ENCODE measurements around the gene MDGA2. TPM values are rescaled to one million over a fixed set of nuclear protein-coding genes. Genes with fewer than 3 reads are reported as not detected.

MDGA2 gene
- total and polyA plus RNA-seq, 2 donors (not counting 1 experiment from before 2014, with no cell fraction given), result not detected

DNA sequence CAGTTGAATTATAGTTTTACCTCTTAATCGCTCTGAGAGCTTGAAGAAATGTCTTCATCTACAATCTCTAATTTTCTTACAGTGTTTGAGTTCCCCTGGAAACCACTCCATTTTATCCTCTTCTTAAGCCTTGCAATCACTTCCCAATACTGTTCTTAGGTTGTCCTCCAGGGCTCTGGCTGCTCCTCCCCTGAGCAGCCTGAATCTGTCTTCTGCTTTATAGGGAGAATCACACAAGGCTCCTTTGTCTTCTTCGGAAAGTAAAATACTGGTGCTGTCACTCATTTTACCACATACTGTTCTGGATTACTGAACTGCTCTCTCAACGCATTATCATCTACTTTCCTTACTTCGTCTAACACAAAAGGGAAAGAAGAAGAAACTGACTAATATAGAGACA lies 133.7 kb downstream of the MDGA2 start:
- Histone ChIP-seq H4K20me1 (ENCODE audit: control insufficient read depth, extremely low read depth, insufficient read depth, low read length) (no peaks in the 10 kb centered on the region), H3K4me3 (replicated peaks in 1 of 4; ENCODE audit: control extremely low read depth in 1 of 4, insufficient read depth in 1 of 4, low read depth in 3 of 4, low read length in 4 of 4) (no peak overlapping the region), H3K27ac (ENCODE audit: insufficient read depth, low read length) (no peak overlapping the region), H3K27me3 (ENCODE audit: control insufficient read depth, insufficient read depth, low read length) (no peaks in the 10 kb centered on the region), H2AFZ (ENCODE audit: low read length) (no peak overlapping the region), H3K4me1 (ENCODE audit: control insufficient read depth, extremely low read depth, insufficient read depth, low read length) (no peaks in the 10 kb centered on the region), H3K4me2 (ENCODE audit: extremely low read depth, insufficient read depth, low read length) (no peak overlapping the region), H3K36me3 (ENCODE audit: control insufficient read depth, insufficient read depth, low read length) (no peaks in the 10 kb centered on the region), H3K79me2 (ENCODE audit: control insufficient read depth, insufficient read depth, low read length) (no peaks in the 10 kb centered on the region), H3K9ac (ENCODE audit: insufficient read depth, low read length) (no peak overlapping the region), H3K9me3 (ENCODE audit: control insufficient read depth, insufficient read depth, low read depth, low read length) (no peaks in the 10 kb centered on the region)
- TF ChIP-seq EZH2 (IDR thresholded peaks at IDR 0.05; ENCODE audit: low read length, missing control alignments) (no peak), CTCF (conservative IDR thresholded peaks at IDR 0.05 in 1 of 2, IDR thresholded peaks at IDR 0.05 in 1 of 2; ENCODE audit: low read depth in 1 of 2, low read length in 2 of 2) (no peak)
- no peak for DNase-seq (ENCODE audit: low read depth in 2 of 2)

- H4K20me1 ChIP-seq (ENCODE audit: control insufficient read depth, extremely low read depth, insufficient read depth, low read length), result no peaks in the 10 kb centered on the region
- no peak overlapping the region for H2AFZ ChIP-seq (ENCODE audit: low read length)
- TF ChIP-seq CTCF (conservative IDR thresholded peaks at IDR 0.05 in 1 of 2, IDR thresholded peaks at IDR 0.05 in 1 of 2; ENCODE audit: low read depth in 1 of 2, low read length in 2 of 2) (no peak), EZH2 (IDR thresholded peaks at IDR 0.05; ENCODE audit: low read length, missing control alignments) (no peak)
- peak in 1 of 2 donors; percentile 3 for DNase-seq (ENCODE audit: low read depth in 2 of 2)
- no peaks in the 10 kb centered on the region for H3K9me3 ChIP-seq (ENCODE audit: control insufficient read depth, insufficient read depth, low read depth, low read length)
- no peak overlapping the region for H3K4me3 ChIP-seq (replicated peaks in 1 of 4; ENCODE audit: control extremely low read depth in 1 of 4, insufficient read depth in 1 of 4, low read depth in 3 of 4, low read length in 4 of 4)
- no peak overlapping the region for H3K4me2 ChIP-seq (ENCODE audit: extremely low read depth, insufficient read depth, low read length)
- no peaks in the 10 kb centered on the region for H3K79me2 ChIP-seq (ENCODE audit: control insufficient read depth, insufficient read depth, low read length)
- H3K4me1 ChIP-seq (ENCODE audit: control insufficient read depth, extremely low read depth, insufficient read depth, low read length), result no peaks in the 10 kb centered on the region
- H3K27me3 ChIP-seq (ENCODE audit: control insufficient read depth, insufficient read depth, low read length), result no peaks in the 10 kb centered on the region
- H3K9ac ChIP-seq (ENCODE audit: insufficient read depth, low read length), result no peak overlapping the region
- H3K36me3 ChIP-seq (ENCODE audit: control insufficient read depth, insufficient read depth, low read length), result no peaks in the 10 kb centered on the region
- no peak overlapping the region for H3K27ac ChIP-seq (ENCODE audit: insufficient read depth, low read length)
Measured at GRCh38 chr14:47539031-47539461, 136.4 kb downstream of the MDGA2 start.

DNA sequence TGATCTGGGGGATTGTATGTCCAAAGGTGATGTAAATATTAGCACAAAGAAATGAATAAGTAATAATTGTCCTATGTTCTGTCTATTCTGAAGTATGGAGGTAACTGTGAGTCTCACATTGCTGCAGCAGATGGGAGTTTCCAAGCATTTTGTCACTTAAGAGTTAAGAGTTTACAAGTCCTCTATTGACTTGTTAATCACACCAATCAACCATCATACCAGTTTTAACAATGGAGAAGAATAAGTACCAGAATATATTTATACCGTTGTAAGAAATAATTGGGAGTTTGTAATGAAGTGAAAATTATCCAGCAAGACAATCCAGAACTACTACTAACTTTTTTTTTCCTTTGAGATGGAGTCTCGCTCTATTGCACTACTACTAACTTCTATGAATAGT lies 139.1 kb downstream of the MDGA2 start:
- Histone ChIP-seq H3K36me3 (ENCODE audit: control insufficient read depth, insufficient read depth, low read length) (no peaks in the 10 kb centered on the region), H3K4me1 (ENCODE audit: control insufficient read depth, extremely low read depth, insufficient read depth, low read length) (no peaks in the 10 kb centered on the region), H4K20me1 (ENCODE audit: control insufficient read depth, extremely low read depth, insufficient read depth, low read length) (no peaks in the 10 kb centered on the region), H3K27ac (ENCODE audit: insufficient read depth, low read length) (no peak overlapping the region), H3K27me3 (ENCODE audit: control insufficient read depth, insufficient read depth, low read length) (no peaks in the 10 kb centered on the region), H3K9me3 (ENCODE audit: control insufficient read depth, insufficient read depth, low read depth, low read length) (no peaks in the 10 kb centered on the region), H3K4me3 (replicated peaks in 1 of 4; ENCODE audit: control extremely low read depth in 1 of 4, insufficient read depth in 1 of 4, low read depth in 3 of 4, low read length in 4 of 4) (no peak overlapping the region), H3K79me2 (ENCODE audit: control insufficient read depth, insufficient read depth, low read length) (no peaks in the 10 kb centered on the region), H3K9ac (ENCODE audit: insufficient read depth, low read length) (no peak overlapping the region), H3K4me2 (ENCODE audit: extremely low read depth, insufficient read depth, low read length) (no peak overlapping the region), H2AFZ (ENCODE audit: low read length) (no peak overlapping the region)
- no peak for TF ChIP-seq EZH2 (IDR thresholded peaks at IDR 0.05; ENCODE audit: low read length, missing control alignments)
- no peak for TF ChIP-seq CTCF (conservative IDR thresholded peaks at IDR 0.05 in 1 of 2, IDR thresholded peaks at IDR 0.05 in 1 of 2; ENCODE audit: low read depth in 1 of 2, low read length in 2 of 2)
- no peak for DNase-seq (ENCODE audit: low read depth in 2 of 2)
